Retinal pigment epithelial cell (primary cell): ENCODE measurements around the gene ICAM2.

Experiments
- DNase-seq: peaks from one replicate; pipeline ENCODE4 v3.0.0-alpha.2; 2010; ENCODE audit warnings: low read depth
- H3K4me3 ChIP-seq: 2 replicates; pipeline ENCODE4 v1.5.1; 2011; ENCODE audit warnings: mild to moderate bottlenecking, low read length, control low read depth, moderate library complexity
- TF ChIP-seq, protein P1 (sequence below): conservative IDR thresholded peaks from 2 replicates; pipeline ENCODE4 v1.5.1; 2011; ENCODE audit warnings: low read depth, low read length, control low read depth, inconsistent platforms

ICAM2 gene

DNA sequence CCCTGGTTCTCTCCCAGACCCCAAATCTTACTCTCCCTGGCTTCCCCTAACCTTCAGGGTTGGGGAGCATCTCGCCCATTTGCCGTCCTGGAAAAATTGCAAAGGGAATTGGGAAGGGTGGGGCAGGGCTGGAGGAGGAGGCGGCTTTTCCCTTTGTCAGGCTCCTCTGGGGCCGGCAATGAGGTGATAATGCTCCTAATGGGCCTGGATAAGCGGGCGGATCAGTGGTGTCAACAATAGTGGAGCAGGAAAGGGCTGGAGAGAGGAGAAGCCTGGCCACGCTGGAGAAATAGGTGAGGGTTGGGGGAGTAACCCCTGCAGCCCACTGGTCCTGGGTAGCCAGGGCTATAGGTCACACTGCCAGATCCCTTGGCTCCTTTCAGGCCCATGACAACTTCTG, 60.0 kb downstream of the ICAM2 start:
- TF ChIP-seq, protein P1, sequence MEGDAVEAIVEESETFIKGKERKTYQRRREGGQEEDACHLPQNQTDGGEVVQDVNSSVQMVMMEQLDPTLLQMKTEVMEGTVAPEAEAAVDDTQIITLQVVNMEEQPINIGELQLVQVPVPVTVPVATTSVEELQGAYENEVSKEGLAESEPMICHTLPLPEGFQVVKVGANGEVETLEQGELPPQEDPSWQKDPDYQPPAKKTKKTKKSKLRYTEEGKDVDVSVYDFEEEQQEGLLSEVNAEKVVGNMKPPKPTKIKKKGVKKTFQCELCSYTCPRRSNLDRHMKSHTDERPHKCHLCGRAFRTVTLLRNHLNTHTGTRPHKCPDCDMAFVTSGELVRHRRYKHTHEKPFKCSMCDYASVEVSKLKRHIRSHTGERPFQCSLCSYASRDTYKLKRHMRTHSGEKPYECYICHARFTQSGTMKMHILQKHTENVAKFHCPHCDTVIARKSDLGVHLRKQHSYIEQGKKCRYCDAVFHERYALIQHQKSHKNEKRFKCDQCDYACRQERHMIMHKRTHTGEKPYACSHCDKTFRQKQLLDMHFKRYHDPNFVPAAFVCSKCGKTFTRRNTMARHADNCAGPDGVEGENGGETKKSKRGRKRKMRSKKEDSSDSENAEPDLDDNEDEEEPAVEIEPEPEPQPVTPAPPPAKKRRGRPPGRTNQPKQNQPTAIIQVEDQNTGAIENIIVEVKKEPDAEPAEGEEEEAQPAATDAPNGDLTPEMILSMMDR: no peak
- no peak overlapping the region for H3K4me3 ChIP-seq
- DNase-seq: no peak

DNA sequence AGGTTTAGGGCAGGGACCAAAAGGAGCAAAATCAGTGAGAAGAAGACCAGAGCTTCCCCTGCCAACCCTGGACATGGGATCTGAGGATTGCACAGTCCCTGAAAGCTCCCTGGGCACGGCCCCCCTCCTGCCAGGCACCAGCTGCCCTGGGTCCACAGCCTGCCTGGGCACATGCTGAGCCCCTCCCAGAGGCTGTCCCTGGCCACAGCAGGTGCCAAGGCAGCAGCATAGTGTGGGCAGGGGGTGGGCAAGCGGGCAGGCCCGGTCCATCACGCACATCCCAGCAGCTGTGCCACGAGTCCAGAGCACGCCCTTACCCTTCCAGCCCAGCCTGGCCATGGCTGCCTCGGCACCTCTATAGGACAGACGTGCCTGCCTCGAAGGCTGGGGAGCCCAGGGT, 60.4 kb downstream of the ICAM2 start:
- TF ChIP-seq, protein P1: no peak
- no peak for DNase-seq
- H3K4me3 ChIP-seq: no peak overlapping the region

DNA sequence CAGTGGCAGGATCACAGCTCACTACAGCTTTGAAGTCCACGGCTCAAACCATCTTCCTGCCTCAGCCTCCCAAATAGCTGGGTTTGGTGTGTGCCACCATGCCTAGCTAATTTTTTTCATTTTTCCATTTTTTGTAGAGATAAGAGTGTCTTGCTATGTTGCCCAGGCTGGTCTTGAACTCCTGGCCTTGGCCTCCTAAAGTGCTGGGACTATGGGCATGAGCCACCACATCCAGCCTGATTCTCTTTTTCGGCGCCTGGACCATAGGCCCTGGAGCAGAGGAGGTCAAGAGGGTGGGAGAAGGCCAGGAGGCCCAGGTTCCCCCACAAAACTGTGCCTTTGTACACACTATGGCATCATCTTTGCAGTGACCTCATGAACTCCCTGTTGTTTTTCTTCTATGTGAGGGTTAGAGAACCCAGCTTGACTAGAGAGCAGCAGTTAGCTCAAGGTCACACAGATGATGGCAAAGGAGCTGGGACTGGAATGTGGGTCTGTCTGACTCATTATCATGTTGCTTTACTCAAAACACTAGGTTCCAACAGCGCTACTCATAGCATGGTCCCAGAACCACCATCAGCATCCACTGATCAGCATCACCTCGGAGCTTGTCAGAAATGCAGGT, 64.0 kb downstream of the ICAM2 start:
- DNase-seq: no peak
- TF ChIP-seq, protein P1: no peak
- H3K4me3 ChIP-seq: no peak overlapping the region

DNA sequence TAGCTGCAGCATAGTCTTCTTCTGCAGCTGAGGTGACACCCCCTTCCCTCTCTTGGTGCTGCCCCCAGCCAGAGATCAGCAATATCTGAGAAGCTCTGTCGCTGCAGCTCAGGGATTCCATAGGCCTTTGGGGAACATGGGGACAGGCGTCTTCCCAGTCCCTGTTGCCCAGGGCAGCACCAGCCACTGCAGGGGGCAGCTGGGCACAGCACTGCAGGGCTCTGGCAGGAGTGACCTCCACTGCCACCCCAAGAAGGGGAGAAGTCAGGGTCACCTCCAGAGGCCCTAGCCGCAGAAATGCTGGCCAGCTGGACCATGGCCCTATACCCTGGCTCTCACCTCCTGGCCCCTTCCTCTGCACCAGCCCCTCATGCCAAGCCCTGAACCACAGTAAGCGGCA, 64.6 kb downstream of the ICAM2 start:
- TF ChIP-seq, protein P1: no peak
- no peak overlapping the region for H3K4me3 ChIP-seq
- no peak for DNase-seq

DNA sequence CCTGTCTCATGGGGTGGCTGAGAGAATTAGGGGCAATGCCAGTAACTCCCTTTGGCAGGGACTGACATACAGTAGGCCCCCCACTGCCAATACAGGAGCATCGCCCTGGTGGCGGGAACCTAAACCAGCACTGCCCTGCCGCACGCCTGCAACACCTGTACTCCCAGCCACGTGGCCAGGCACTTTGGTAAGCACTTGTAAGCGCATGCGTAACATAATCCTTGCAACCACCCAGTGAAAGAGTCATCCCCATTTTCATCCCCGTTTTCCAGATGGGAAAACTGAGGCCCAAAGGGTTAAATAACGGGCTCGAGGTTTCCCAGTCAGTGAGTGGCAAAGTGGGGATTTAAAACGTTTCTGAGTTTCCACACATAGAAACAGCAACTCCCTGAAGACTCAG, 65.2 kb downstream of the ICAM2 start:
- no peak for DNase-seq
- TF ChIP-seq, protein P1: no peak
- H3K4me3 ChIP-seq: no peak overlapping the region

DNA sequence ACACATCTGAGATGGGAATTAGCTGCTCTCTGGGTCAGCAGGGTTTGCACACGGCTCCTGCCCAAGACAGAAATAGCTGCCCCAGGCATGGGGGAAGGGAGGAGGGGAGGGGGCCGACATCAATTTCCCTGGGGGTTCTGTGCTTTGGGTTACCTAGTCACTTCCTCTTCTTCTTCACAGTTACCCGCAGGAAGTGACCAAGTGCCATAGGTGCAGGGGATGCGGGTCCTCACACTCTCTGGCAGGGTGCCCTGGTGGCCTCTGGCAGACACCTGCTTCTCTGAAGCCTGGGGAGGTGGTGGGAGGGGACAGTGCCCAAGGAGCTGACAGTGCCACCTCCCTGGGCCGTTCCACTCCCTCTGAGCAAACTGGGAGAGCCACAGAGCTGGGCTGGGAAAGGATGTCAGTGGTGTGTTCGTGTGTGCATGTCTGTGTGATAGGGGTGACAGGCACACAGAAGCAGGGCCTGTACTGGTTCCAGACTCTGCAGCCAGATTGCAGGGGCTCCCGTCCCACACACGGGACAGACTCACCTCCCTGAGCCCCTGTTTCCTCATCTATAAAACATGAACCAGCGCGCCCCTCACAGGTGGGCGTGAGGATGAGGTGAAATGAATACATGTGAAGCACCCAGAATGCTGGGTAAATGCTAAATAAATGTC, 65.9 kb downstream of the ICAM2 start:
- no peak for DNase-seq
- no peak overlapping the region for H3K4me3 ChIP-seq
- TF ChIP-seq, protein P1: no peak
